CD4-positive, alpha-beta T cell treated with Interleukin-12 subunit alpha and Interleukin-12 subunit beta, for 1 hour (primary cell): ENCODE results near the gene AFDN.

Experiments used
- DNase-seq: peaks from one replicate; pipeline ENCODE4 v3.0.0-alpha.2; 2020

AFDN gene

GRCh38 chr6:167925026-167925425 lies 98.3 kb downstream of the AFDN start:
- DNase-seq = no peak

GRCh38 chr6:167927246-167927645 lies 100.5 kb downstream of the AFDN start:
- DNase-seq = no peak

- DNase-seq = no peak
Observed at GRCh38 chr6:167928111-167928510, 101.4 kb downstream of the AFDN start.

GRCh38 chr6:167930295-167930694 lies 103.6 kb downstream of the AFDN start:
- no peak for DNase-seq

GRCh38 chr6:167932468-167933276 lies 106.0 kb downstream of the AFDN start:
- no peak for DNase-seq

- DNase-seq = no peak
Observed at GRCh38 chr6:167933290-167933689, 106.6 kb downstream of the AFDN start.

- DNase-seq = no peak
Observed at GRCh38 chr6:167933847-167934246, 107.1 kb downstream of the AFDN start.

- DNase-seq = no peak
Observed at GRCh38 chr6:167934426-167934864, 107.7 kb downstream of the AFDN start.

GRCh38 chr6:167936051-167936450 lies 109.3 kb downstream of the AFDN start:
- DNase-seq = no peak

- no peak for DNase-seq
Observed at GRCh38 chr6:167937301-167937700, 110.6 kb downstream of the AFDN start.

- no peak for DNase-seq
Observed at GRCh38 chr6:167937948-167938911, 111.5 kb downstream of the AFDN start.

GRCh38 chr6:167941822-167942221 lies 115.1 kb downstream of the AFDN start:
- no peak for DNase-seq

GRCh38 chr6:167944130-167944529 lies 117.4 kb downstream of the AFDN start:
- DNase-seq = no peak

- no peak for DNase-seq
Observed at GRCh38 chr6:167946007-167946406, 119.3 kb downstream of the AFDN start.

GRCh38 chr6:167946604-167947003 lies 119.9 kb downstream of the AFDN start:
- no peak for DNase-seq

GRCh38 chr6:167947716-167948115 lies 121.0 kb downstream of the AFDN start:
- DNase-seq = no peak

- DNase-seq = no peak
Observed at GRCh38 chr6:167948716-167949115, 122.0 kb downstream of the AFDN start.

GRCh38 chr6:167949121-167949684 lies 122.5 kb downstream of the AFDN start:
- no peak for DNase-seq

- no peak for DNase-seq
Observed at GRCh38 chr6:167951781-167952511, 125.2 kb downstream of the AFDN start.

GRCh38 chr6:167952512-167952859 lies 125.8 kb downstream of the AFDN start:
- DNase-seq = no peak

- DNase-seq = no peak
Observed at GRCh38 chr6:167953551-167953950, 126.8 kb downstream of the AFDN start.

- DNase-seq = no peak
Observed at GRCh38 chr6:167954151-167954550, 127.4 kb downstream of the AFDN start.

- no peak for DNase-seq
Observed at GRCh38 chr6:167956491-167956890, 129.8 kb downstream of the AFDN start.
